SK-N-SH (cell line): ENCODE results near the gene MBNL2. TPM values are rescaled to one million over a fixed set of nuclear protein-coding genes. Genes with fewer than 3 reads are reported as not detected.

Experiments used
- CTCF ChIA-PET: fragments of 300-600, 350-600 bp; formaldehyde crosslinking; extraction: SDS; loops from one replicate; lab custom pipeline; 2021; lab: Yijun Ruan, JAX
- POLR2A ChIA-PET: fragments of 350-600 bp; sonication (Branson Sonifier 250); formaldehyde crosslinking; extraction: SDS; loops from one replicate; lab custom pipeline; 2020; ENCODE audit warnings: antibody characterized with exemption, inconsistent platforms; lab: Yijun Ruan, JAX
- DNase-seq: peaks from one replicate; pipeline ENCODE4 v3.0.0; 2012
- H2AFZ ChIP-seq: fragments of 200-600 bp; sonication (generic); 2 replicates; pipeline ENCODE4 v1.8.1; 2016; ENCODE audit warnings: antibody characterized with exemption, mild to moderate bottlenecking, low read depth
- H3F3A ChIP-seq: fragments of 200-600 bp; sonication (generic); replicated peaks from 2 replicates; pipeline ENCODE3; 2016; ENCODE audit warnings: antibody characterized with exemption, mild to moderate bottlenecking; ENCODE audit not compliant: insufficient read depth
- H3K27ac ChIP-seq, 2 experiments: fragments of 200-500 bp in 1 of 2; fragments of 200-600 bp in 1 of 2; sonication (Bioruptor generic) in 1 of 2; sonication (generic), shearing (Covaris generic) in 1 of 2; 2 replicates each; pipeline versions ENCODE4 v1.5.1 to v1.6.1; 2014 to 2016; ENCODE audit warnings: low read depth in 2 of 2, inconsistent platforms in 1 of 2, low read length in 1 of 2, mild to moderate bottlenecking in 1 of 2, mixed read lengths in 1 of 2
- H3K27me3 ChIP-seq: fragments of 200-600 bp; sonication (generic), shearing (Covaris generic); 2 replicates; pipeline ENCODE4 v1.6.1; 2016; ENCODE audit warnings: mixed run types; ENCODE audit not compliant: insufficient read depth
- H3K36me3 ChIP-seq, 2 experiments: fragments of 200-500 bp in 1 of 2; fragments of 200-600 bp in 1 of 2; sonication (Bioruptor generic) in 1 of 2; sonication (generic) in 1 of 2; replicated peaks in 1 of 2; 2 replicates each; pipeline versions ENCODE3 to v1.5.1; 2014 to 2016; ENCODE audit warnings: low read length in 1 of 2, mild to moderate bottlenecking in 1 of 2; ENCODE audit not compliant: insufficient read depth in 2 of 2, control insufficient read depth in 1 of 2
- H3K4me1 ChIP-seq, 2 experiments: fragments of 200-500 bp in 1 of 2; fragments of 200-600 bp in 1 of 2; sonication (Bioruptor generic) in 1 of 2; sonication (generic), shearing (Covaris generic) in 1 of 2; 2 replicates each; pipeline versions ENCODE4 v1.5.1 to v1.6.1; 2014 to 2016; ENCODE audit warnings: low read depth in 1 of 2, low read length in 1 of 2, mixed run types in 1 of 2; ENCODE audit not compliant: insufficient read depth in 2 of 2, control insufficient read depth in 1 of 2
- H3K4me2 ChIP-seq: fragments of 200-600 bp; sonication (generic), shearing (Covaris generic); 2 replicates; pipeline ENCODE4 v1.6.1; 2017; ENCODE audit warnings: mixed run types
- H3K4me3 ChIP-seq, 2 experiments: fragments of 200-500 bp in 1 of 2; fragments of 200-600 bp in 1 of 2; sonication (Bioruptor generic) in 1 of 2; sonication (generic), shearing (Covaris generic) in 1 of 2; 2 replicates each; pipeline versions ENCODE4 v1.5.1 to v1.8.1; 2014 to 2016; ENCODE audit warnings: low read depth in 2 of 2, inconsistent platforms in 1 of 2, low read length in 1 of 2, mild to moderate bottlenecking in 1 of 2, mixed read lengths in 1 of 2, moderate library complexity in 1 of 2
- H3K79me2 ChIP-seq: fragments of 200-600 bp; sonication (generic); 2 replicates; pipeline ENCODE4 v1.8.1; 2017; ENCODE audit warnings: mild to moderate bottlenecking; ENCODE audit not compliant: insufficient read depth
- H3K9ac ChIP-seq: fragments of 200-600 bp; sonication (generic); 2 replicates; pipeline ENCODE4 v1.6.1; 2017; ENCODE audit warnings: mixed run types
- H3K9me2 ChIP-seq: fragments of 200-600 bp; sonication (generic); 2 replicates; pipeline ENCODE4 v1.6.1; 2017; ENCODE audit warnings: mixed run types
- H3K9me3 ChIP-seq: fragments of 200-600 bp; sonication (generic); 2 replicates; pipeline ENCODE4 v1.6.1; 2017; ENCODE audit warnings: mixed run types, mild to moderate bottlenecking, moderate library complexity
- H4K20me1 ChIP-seq: fragments of 200-600 bp; sonication (generic); 2 replicates; pipeline ENCODE4 v1.6.1; 2017; ENCODE audit warnings: mild to moderate bottlenecking, mixed run types; ENCODE audit not compliant: insufficient read depth
- CHD2 ChIP-seq: fragments of 150-350 bp; IDR thresholded peaks from 2 replicates; pipeline ENCODE4 v1.6.1; 2018; ENCODE audit warnings: low read length; ENCODE audit not compliant: partially characterized antibody
- FOXJ3 ChIP-seq: sonication (generic); formaldehyde crosslinking; IDR thresholded peaks from 2 replicates; pipeline ENCODE4 v1.5.1; 2020; ENCODE audit warnings: mild to moderate bottlenecking, missing genetic modification reagents
- FOXM1 ChIP-seq: IDR thresholded peaks from 2 replicates; pipeline ENCODE4 v1.4.0; 2012; ENCODE audit warnings: low read depth, mild to moderate bottlenecking
- GABPA ChIP-seq: IDR thresholded peaks from 2 replicates; pipeline ENCODE4 v1.4.0; 2012; ENCODE audit warnings: low read depth, mild to moderate bottlenecking
- IRF3 ChIP-seq: fragments of 150-350 bp; IDR thresholded peaks from 2 replicates; pipeline ENCODE4 v1.6.1; 2016; ENCODE audit warnings: mild to moderate bottlenecking, low read depth, low read length
- MEF2A ChIP-seq: IDR thresholded peaks from 2 replicates; pipeline ENCODE4 v1.4.0; 2012; ENCODE audit warnings: low read depth, borderline replicate concordance
- NFIC ChIP-seq: IDR thresholded peaks from 2 replicates; pipeline ENCODE4 v1.4.0; 2012; ENCODE audit warnings: borderline replicate concordance
- POLR2AphosphoS5 ChIP-seq: IDR thresholded peaks from 2 replicates; pipeline ENCODE4 v1.6.1; 2012; ENCODE audit warnings: low read depth, low read length
- RAD21 ChIP-seq: IDR thresholded peaks from 2 replicates; pipeline ENCODE4 v1.6.1; 2012; ENCODE audit warnings: mild to moderate bottlenecking, low read length
- RCOR1 ChIP-seq: fragments of 150-350 bp; IDR thresholded peaks from 2 replicates; pipeline ENCODE4 v1.6.1; 2017; ENCODE audit warnings: antibody characterized with exemption, low read length
- RFX5 ChIP-seq: IDR thresholded peaks from 2 replicates; pipeline ENCODE4 v1.6.1; 2012; ENCODE audit warnings: mild to moderate bottlenecking, improper control_type of control experiment, low read length
- SIN3A ChIP-seq: IDR thresholded peaks from 2 replicates; pipeline ENCODE4 v1.6.1; 2012; ENCODE audit warnings: low read depth, mild to moderate bottlenecking, low read length, moderate library complexity, borderline replicate concordance
- TAF1 ChIP-seq: IDR thresholded peaks from 2 replicates; pipeline ENCODE4 v1.6.1; 2012; ENCODE audit warnings: low read depth, mild to moderate bottlenecking, low read length, moderate library complexity, borderline replicate concordance
- TCF12 ChIP-seq: IDR thresholded peaks from 2 replicates; pipeline ENCODE4 v1.4.0; 2012
- TEAD4 ChIP-seq: IDR thresholded peaks from 2 replicates; pipeline ENCODE4 v1.4.0; 2012; ENCODE audit warnings: mild to moderate bottlenecking, borderline replicate concordance; ENCODE audit not compliant: insufficient read depth
- USF1 ChIP-seq: IDR thresholded peaks from 2 replicates; pipeline ENCODE4 v1.4.0; 2012; ENCODE audit warnings: low read depth, borderline replicate concordance
- YY1 ChIP-seq: IDR thresholded peaks from 2 replicates; pipeline ENCODE4 v1.4.0; 2012; ENCODE audit warnings: low read depth, mild to moderate bottlenecking
- WGBS: methylation state at CpG from one replicate; pipeline ENCODE4 v1.1.6; 2017; ENCODE audit warnings: low lambda C conversion rate; 5-methylcytosine and 5-hydroxymethylcytosine counted together
- polyA plus RNA-seq, 3 experiments: library from polyadenylated mRNA; depleted of rRNA; stranded (reverse); fragments of >200 nt; gene quantifications; 2 replicates each; pipeline ENCODE4 v1.2.3, GENCODE V29; 2012
- TF ChIP-seq, protein P1 (sequence below): IDR thresholded peaks from 2 replicates; pipeline ENCODE4 v1.4.0; 2012; ENCODE audit warnings: low read depth, borderline replicate concordance
- TF ChIP-seq, protein P2 (sequence below): IDR thresholded peaks from 2 replicates; pipeline ENCODE4; 2012

MBNL2 gene
- polyA plus RNA-seq, 1 of the 3 experiments (the other 2 are of a cell fraction): 24.5 TPM

- CTCF ChIA-PET: interaction anchor here (0.5 to 3.0 kb wide), 4 partner anchors 9 to 73 kb away, joined by 3 to 8 read pairs (median 4); no protein-coding TSS in a partner anchor
- no peak overlapping the region for H3K9ac ChIP-seq
- 85% methylated on average over 6 of the region's 6 CpGs for WGBS
Observed at GRCh38 chr13:97182111-97182890, 39.8 kb upstream of the MBNL2 start.

More at GRCh38 chr13:97182111-97182890, 39.8 kb upstream of the MBNL2 start:
- H3K4me2 ChIP-seq: no peak overlapping the region
- H3F3A ChIP-seq: no peaks in the 10 kb centered on the region
- TF ChIP-seq, protein P1, sequence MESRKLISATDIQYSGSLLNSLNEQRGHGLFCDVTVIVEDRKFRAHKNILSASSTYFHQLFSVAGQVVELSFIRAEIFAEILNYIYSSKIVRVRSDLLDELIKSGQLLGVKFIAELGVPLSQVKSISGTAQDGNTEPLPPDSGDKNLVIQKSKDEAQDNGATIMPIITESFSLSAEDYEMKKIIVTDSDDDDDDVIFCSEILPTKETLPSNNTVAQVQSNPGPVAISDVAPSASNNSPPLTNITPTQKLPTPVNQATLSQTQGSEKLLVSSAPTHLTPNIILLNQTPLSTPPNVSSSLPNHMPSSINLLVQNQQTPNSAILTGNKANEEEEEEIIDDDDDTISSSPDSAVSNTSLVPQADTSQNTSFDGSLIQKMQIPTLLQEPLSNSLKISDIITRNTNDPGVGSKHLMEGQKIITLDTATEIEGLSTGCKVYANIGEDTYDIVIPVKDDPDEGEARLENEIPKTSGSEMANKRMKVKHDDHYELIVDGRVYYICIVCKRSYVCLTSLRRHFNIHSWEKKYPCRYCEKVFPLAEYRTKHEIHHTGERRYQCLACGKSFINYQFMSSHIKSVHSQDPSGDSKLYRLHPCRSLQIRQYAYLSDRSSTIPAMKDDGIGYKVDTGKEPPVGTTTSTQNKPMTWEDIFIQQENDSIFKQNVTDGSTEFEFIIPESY: no peak
- TF ChIP-seq TCF12 (no peak), RFX5 (no peak), RCOR1 (no peak), IRF3 (no peak), TEAD4 (no peak), USF1 (no peak), NFIC (no peak), FOXM1 (no peak), POLR2AphosphoS5 (no peak), MEF2A (no peak), FOXJ3 (CRISPR knock-in tag) (no peak), GABPA (no peak), SIN3A (no peak), YY1 (no peak), TAF1 (no peak), CHD2 (no peak), RAD21 (no peak)
- TF ChIP-seq, protein P2, sequence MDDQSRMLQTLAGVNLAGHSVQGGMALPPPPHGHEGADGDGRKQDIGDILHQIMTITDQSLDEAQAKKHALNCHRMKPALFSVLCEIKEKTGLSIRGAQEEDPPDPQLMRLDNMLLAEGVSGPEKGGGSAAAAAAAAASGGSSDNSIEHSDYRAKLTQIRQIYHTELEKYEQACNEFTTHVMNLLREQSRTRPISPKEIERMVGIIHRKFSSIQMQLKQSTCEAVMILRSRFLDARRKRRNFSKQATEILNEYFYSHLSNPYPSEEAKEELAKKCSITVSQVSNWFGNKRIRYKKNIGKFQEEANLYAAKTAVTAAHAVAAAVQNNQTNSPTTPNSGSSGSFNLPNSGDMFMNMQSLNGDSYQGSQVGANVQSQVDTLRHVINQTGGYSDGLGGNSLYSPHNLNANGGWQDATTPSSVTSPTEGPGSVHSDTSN: no peak
- no peak overlapping the region for H3K27ac ChIP-seq
- H3K27me3 ChIP-seq: no peaks in the 10 kb centered on the region
- no peak overlapping the region for H2AFZ ChIP-seq
- H3K9me2 ChIP-seq: no peaks in the 10 kb centered on the region
- H3K79me2 ChIP-seq: no peaks in the 10 kb centered on the region
- H3K4me3 ChIP-seq: no peak overlapping the region
- H3K9me3 ChIP-seq: no peaks in the 10 kb centered on the region
- H3K4me1 ChIP-seq: no peaks in the 10 kb centered on the region; a peak in 1 of 4 replicates
- no peaks in the 10 kb centered on the region for H3K36me3 ChIP-seq
- POLR2A ChIA-PET: no interaction called here
- DNase-seq: no peak
- H4K20me1 ChIP-seq: no peaks in the 10 kb centered on the region
